HS-5 (cell line): ENCODE measurements around the gene NHP2.
"Not testable (repeated sequence)": the region's sequence is repeated elsewhere in the genome, so short reads cannot be mapped to it uniquely, and the experiment has no call there.

ENCODE experiments used
- DNase-seq: peaks from one replicate; pipeline ENCODE4 v3.0.0-alpha.2; 2012; ENCODE audit warnings: low read depth

NHP2 gene

DNA sequence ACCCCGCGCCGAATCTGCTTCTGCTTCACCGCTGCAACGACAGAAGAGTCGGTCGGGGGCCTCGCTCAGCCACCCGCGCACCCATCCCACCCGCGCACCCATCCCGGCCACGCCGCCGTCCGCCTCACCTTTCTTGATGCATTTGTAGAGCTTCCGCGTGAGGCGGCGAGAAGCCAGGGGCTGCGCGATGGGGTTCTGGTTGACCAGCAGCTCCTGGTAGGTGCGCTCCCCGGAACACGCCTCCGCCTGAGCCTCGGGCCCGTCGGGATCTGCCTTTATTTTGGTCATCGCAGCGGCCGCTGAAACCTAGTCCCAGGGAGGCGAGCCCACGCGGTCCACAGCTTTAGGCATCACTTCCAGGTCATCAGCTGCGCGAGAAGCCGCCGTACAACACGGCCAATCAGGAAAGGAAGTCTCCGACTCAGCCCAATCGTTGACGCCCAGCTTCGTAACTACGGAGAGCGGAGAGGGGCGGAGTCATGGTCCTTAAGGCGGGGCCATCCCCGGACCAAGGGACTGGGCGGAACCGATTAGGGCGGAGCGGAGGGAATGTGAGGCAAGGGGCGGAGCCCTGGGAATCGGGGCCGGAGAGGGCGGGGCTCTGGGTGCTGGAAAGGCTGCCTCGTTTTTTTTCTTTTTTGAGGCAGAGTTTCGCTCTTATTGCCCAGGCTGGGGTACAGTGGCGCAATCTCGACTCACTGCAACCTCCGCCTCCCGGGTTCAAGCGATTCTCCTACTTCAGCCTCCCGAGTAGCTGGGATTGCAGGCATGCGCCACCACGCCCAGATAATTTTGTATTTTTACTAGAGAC, at the start of gene NHP2:
NHP2 (minus strand) TSS at position 356 of the 811 bp plus-strand sequence; CDS start at position 288, 68 bp downstream.
- peak; percentile 98 for DNase-seq

DNA sequence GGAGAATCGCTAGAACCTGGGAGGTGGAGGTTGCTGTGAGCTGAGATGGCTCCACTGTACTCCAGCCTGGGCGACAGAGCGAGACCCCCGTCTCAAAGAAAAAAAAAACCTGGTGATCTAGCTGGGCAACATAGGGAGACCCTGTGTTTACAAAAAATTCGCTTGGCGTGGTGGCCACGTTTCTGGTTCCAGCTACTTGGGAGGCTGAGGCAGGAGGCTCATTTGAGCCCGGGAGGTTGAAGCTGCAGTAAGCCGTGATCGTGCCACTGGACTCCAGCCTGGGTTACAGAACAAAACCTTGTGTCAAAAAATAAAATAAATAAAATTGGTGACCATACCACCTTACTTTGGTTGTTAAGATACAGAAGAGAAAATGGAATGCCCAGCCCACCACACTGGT, 48.9 kb upstream of the NHP2 start:
- no peak for DNase-seq

DNA sequence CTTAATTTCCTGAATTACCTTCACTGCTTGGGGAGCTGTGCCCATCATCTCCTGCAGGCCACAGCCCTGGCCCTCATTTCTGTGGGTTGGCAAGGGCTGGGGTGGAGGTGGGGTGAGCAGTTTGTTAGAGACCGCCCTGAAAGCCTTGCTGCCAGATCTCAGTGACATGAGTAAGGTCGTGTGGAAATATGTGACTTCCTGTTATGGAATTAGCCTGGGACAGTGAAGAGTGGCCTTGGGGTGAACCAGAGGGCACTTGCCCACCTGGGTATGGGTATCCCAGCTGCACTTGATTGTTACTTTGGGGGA, 48.2 kb upstream of the NHP2 start:
- DNase-seq: no peak

DNA sequence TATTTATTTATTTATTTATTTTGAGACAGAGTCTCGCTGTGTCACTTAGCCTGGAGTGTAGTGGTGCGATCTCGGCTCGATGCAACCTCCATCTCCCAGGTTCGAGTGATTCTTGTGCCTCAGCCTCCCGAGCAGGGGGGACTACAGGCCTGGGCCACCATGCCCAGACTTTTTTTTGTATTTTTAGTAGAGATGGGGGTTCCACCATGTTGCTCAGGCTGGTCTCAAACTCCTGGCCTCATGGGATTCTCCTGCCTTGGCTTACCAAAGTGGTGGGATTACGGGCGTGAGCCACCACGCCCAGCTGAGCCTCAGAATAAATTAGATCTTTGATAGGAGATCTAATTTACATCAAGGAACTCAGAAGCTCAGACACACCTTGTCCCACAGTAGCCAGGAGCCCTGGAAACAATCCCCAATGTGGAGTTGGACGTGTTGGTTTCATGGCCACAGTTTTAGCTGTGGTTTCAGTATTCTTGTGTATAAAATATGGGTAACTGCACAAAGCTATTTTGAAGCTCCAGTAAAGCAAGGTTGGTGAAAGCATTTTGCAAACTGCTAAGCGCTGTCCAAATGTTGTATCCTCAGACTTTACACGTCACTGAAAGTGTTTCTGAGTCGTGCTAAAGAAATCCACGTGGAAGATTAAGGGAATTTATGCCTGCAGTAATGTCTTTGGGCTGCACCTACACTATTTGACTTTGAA, 47.7 kb upstream of the NHP2 start:
- peak; percentile 34 for DNase-seq

DNA sequence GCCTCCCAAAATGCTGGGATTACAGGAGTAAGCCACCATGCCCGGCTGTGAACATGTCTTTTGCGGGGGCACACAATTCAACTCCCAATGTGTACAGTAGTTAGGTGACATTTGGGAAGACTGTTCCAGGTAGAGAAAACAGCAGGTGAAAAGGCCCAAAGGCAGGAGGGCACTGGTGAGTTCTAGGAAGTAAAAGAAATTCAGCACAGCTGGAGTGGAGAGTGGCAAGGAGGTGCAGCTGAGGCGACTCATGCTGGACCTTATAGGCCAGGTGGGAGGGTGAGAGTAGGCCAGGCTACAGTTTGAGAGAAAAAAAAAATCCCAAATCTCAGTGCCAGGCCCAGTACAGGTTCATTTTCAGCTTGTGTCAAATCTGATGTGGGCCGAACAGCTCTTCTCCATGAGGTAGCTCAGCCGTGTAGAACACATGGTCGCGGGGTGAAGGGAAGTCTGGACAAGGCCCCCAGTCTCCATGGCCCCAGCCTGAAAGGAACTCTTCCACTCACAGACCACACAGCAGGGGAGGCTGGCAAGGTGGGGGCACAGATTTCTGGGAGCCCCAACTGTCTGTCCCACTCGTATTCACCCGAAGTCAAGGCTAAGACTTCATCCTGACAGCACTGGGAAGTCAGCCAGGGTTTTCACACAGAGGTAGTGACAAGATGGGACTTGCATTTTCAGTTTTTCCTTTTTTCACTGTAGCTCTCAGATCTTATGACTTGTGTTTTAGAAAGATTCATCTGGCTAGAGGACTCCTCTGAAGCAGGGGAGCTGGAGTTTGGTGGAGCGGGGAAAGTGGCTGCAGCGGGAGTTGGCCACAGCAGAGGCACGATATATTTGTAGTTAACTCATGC, 46.1 kb upstream of the NHP2 start:
- DNase-seq: no peak

DNA sequence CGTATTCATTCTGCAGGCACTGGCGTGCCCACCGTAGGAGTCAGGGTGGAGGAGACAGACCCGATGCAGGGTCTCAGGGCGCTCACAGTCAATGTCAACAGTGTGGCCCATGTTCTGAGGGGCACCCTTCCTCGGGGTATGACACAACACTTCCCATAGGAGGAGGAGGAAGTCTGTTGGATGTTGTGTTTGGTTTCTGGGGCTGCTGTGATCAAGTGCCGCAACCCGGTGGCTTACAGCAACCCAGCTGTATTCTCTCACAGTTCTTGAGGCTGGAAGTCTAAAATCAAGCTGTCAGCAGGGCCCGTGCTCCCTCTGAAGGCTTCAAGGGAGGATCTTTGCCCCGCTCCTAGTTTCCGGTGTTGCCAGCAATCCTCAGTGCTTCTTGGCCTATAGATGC, 45.0 kb upstream of the NHP2 start:
- no peak for DNase-seq

DNA sequence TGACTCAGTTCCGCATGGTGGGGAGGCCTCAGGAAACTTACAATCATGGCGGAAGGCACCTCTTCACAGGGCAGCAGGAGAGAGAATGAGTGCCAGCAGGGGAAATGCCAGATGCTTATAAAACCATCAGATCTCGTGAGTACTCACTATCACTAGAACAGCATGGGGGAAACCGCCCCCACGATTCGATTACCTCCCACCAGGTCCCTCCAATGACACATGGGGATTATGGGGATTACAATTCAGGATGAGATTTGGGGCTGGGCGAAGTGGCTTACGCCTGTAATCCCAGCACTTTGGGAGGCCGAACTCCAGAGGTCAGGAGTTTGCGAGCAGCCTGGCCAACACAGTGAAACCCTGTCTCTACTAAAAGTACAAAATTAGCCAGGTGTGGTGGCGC, 44.5 kb upstream of the NHP2 start:
- not testable (repeated sequence) for DNase-seq

DNA sequence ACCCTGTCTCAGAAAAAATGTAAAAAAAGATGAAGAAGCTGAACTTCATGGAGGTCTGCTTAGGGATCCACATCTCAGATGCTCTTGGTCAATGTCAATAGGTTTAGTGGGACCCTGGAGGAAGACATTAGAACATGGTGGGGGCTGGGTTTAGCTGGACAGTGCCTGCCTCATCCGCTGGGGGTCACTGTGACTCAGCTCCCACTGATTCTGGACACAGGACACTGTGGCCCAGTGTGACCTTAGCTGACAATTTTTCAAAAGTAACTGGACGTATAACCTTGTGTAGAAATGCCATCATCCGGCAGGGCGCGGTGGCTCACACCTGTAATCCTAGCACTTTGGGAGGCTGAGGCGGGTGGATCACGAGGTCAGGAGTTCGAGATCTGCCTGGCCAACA, 43.3 kb upstream of the NHP2 start:
- no peak for DNase-seq

DNA sequence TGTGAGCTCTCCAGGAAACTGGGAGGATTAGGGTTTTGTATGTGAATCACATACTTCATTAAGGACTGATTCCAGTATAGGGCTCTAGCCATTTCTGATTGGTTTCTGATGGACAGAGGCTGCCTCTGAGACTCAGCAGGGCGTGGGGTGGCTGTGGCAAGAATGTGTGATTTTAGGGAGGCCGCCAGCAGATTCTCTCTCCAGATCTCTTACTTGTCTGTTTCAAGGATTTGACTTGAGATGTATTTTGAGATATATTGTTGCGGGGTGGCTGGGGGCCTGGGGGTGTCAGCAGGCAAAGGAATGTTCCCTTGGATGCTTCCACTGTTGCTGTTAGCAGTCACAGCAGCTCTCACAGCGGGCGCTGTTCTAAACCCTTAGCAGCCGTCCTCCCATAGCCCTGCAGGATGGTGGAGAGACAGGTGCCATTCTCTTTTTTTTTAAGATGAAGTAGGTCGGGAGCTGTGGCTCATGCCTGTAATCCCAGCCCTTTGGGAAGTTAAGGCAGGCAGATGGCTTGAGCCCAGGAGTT, 42.7 kb upstream of the NHP2 start:
- DNase-seq: no peak

DNA sequence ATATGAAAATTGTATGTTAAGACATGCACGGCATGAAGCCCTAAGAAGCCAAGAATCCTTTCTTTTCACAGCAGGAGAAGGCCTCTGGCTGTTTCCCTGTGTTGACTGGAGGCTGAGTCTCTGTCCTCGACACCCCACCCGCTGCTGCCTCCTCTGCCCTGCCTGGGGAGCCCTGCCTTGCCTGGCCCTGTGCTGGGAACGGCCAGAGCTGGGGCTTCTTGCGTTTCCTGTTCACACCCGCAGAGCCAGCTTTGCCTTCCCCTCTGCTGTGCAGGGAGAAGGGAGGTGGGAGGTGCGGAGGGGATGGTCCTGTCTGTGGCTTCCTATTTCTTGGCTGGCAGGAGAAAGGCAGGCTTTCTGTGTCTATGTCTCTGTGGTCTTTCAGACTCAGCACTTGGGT, 40.3 kb upstream of the NHP2 start:
- DNase-seq: no peak

DNA sequence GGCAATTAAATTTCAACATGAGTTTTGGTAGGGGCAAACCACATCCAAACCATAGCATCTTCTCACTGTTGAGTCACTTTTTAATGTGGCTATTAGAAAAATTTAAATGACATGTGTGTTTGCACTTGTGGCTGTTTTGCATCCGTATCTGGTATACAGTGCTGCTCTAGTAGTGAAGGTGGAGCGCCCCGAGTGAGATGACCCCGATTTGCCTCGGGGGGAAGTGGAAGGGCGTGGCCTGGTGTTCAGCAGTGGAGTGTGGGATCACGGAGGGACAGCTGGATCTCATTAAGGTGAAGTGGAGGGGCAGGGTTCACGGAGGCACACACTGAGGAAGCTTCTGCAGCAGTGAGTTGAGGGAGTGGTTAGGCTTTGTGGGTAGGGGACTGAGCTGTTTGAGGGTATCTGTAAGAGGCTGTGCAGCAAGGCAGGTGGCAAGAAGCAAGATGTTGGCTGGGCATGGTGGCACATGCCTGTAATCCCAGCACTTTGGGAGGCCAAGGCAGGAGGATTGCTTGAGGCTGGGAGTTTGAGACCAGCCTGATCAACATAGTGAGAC, 39.6 kb upstream of the NHP2 start:
- no peak for DNase-seq

DNA sequence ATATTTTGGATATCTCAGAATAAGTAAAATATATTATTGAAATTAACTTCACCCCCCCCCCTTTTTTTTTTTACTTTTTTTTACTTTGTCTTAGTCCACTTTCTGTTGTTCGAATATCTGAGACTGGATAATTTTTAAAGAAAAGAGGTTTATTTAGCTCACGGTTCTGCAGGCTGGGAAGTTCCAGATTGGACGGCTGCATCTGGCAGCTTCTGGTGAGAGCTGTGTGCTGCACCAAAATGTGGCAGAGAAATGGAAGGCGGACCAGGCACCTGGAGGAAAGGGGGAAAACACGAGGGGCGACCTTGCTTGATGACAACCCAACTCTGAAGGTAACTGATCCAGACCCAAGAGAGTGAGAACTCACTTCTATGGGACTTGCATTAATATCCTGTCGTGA, 39.1 kb upstream of the NHP2 start:
- no peak for DNase-seq

DNA sequence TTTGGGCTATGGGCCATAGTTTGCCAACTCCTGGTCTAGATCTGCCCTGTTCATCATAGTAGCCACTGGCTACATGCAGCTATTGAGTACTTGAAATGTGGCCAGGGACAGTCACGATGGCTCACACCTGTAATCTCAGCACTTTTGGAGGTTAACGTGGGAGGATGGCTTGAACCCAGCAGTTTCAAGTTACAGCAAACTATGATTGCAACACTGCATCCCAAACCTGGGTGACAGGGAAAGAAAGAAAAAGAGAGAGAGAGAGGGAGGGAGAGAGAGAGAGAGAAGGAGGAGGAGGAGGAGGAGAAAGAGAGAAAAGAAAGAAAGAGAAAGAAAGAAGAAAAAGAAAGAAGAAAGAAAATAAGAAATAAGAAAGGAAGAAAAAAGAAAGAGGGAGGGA, 38.6 kb upstream of the NHP2 start:
- DNase-seq: no peak

DNA sequence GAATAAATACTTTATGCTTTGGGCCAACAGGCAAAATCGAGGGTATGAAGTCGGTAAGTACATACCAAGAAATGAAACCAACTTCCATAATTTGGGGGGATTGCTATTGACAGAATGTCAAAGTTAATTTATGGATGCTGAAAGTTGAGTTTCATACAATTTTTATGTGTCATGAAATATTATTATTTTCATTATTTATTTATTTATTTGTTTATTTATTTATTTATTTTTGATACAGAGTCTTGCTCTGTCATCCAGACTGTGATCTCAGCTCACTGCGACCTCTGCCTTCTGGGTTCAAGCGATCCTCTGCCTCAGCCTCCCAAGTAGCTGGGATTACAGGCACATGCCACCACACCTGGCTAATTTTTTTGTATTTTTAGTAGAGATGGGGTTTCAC, 38.0 kb upstream of the NHP2 start:
- DNase-seq: no peak

DNA sequence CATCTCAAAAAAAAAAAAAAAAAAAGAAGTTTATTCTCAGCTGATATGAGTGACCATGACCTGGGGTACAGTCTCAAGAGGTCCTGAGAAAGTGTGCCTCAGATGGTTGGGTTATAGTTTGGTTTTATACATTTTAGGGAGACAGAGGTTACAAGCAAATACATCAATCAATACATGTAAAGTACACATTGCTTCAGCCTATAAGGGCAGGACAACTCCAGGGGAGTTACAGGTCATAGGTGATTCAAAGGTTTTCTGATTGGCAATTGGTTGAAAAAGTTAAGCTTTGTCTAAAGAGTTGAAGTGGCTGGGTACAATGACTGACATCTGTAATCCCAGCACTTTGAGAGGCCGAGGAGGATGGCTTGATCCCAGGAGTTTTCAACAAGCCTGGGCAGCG, 35.7 kb upstream of the NHP2 start:
- DNase-seq: no peak

DNA sequence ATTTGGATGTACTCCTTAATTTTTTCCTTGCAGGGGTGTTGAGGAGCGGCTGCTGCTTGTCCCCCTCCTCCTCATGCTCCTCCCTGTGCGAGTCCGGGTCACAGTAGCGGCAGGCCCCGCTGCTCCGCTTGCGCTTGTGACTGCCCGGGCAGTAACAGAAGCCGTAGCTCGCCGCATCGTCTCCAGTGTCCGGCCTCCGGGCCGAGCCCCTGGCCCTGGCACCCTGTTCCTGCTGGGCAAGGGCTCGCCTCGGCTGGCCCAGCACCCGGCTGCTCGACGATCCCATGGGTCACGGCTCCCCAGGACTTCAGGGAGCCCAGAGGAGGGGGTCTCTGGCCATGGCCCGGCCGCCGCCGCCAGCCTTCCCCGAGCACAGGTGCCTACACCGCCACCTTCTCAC, 33.3 kb upstream of the NHP2 start, which contains the start of gene GMCL2:
GMCL2 (minus strand) TSS at position 358 of the 400 bp plus-strand sequence; CDS start at position 286, 72 bp downstream.
- no peak for DNase-seq

DNA sequence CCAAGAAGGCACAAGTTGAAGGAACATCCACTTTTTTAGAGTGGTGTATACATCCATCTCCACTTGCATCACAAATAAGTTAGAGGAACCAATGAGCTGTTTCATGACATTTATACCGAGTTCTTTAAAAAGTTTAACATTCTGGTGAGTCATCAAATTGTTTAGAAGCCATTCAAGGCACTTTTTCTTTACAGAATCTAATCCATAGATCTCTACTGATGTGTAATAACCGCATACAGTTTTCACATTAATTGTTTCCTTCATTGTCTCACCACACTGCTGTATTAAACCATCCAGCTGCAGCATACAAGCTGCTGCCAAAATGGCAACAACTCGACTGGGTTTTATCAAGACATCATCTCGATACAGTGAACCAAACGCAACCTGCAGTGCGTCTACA, 32.7 kb upstream of the NHP2 start:
- no peak for DNase-seq

DNA sequence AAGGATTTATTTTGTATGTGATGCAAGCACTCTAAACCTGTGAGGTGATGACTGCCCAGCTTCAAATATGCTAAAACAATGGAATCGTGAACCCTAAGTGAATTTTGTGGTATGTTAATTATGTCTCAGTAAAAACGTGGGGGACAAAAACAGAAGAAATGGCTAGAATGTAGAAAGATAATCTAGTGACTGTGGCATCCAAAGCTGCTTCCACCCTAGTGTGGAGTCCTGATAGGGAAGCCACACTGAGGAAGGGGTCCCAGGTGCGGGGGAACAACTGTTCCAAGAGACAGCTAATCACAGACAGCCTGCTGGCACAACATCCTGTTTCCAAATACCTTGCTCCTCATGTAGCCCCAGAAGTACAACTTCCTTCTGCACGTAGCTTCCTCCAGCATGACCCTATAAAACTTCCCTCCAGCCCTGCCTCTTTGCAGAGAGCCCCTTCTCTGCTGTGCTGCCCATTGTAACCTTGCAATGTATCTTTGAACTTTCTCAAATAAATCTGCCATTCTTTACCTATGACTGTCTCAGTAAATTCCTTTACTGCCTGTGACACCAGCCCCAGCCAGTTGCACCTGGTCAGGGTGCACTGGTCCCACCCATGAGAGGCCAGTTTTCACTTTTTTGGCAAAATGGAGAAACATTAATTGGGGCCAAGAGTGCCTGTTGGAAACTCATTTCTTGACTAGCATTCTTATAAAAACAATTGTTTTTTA, 28.6 kb upstream of the NHP2 start:
- no peak for DNase-seq

DNA sequence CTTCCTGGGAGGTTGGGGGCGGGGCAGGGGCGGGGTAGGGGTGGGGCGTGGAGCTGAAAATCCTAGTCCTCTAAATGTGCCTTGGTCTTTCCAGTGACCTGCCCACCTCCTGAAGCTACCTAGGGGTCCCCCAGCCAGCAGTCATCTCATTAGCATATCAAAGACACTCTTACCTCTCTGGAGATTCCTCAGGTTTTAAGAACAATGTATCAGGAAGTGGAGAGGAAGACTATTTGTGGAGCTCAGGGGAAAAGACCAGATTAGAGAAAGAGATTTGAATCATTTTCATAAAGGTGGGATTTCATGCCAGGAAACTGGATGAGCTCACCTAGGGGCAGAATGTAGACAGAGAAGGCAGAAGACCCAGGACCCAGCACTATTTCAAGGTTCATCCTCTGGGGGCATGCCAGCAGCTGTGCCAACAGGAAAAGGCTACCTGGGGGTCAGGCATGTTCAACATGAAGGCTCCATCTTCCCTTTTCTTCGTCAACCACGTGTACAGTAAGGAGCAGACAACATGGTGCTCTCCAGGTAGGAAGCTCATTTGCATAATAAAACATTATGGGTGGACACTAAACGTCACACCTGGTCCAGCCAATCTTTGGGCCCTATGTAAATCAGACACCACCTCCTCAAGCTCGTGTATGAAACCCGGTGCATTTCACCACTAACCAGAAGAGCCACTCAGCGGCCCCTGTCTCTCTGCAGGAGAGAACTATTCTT, 26.6 kb upstream of the NHP2 start:
- DNase-seq: no peak

DNA sequence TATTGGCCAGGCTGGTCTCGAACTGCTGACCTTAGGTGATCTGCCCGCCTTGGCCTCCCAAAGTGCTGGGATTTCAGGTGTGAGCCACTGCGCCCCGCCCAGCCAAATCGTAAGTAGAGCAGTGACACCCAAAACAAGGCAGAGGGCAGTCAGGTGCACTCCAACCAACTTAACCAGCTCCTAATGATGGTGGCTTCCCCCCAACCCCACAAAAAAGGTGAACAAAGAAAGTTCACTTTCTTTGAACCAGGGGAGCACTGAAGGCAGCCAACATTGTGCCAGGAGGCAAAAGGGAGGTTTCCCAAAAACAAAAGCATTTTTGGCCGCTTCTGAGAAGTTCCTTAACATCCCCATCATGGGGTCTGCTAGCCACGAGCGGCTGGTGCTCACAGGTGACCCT, 23.9 kb upstream of the NHP2 start:
- no peak for DNase-seq

DNA sequence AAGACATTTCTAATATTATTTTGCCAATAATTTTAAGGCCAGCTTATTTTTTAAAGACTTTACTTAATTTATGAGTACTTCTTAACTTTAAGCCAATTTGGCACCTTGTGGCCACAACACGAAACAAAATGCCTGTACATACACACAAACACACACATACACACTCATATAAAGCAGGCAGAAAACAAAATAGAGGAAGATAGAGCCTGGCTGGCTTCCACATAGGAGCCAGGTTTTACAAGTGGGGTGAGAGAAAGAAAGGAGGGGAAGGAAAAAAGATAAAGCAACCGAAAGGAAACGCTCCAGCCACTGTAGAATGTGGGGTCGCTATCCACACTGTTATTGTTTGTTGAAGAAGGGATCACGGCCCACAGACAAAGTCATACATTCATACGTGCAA, 23.1 kb upstream of the NHP2 start:
- no peak for DNase-seq
